IMR-90 (cell line): ENCODE data around the gene MRPL20. TPM values are rescaled to one million over a fixed set of nuclear protein-coding genes. Genes with fewer than 3 reads are reported as not detected.

Experiments
- ATAC-seq: fragments of 200-7000 bp; cut with Tn5 transposase; 2 replicates; pipeline ENCODE4 v1.9.1; 2020; ENCODE audit warnings: low read depth, mild to moderate bottlenecking, moderate library complexity
- BruUV-seq: library from RNA; stranded (reverse); fragments of 400-500 nt; replicated peaks from 2 replicates; lab custom pipeline; 2021; lab: Mats Ljungman, UMichigan
- CTCF ChIA-PET: fragments of 300-600 bp; formaldehyde crosslinking; extraction: SDS; loops from one replicate; lab custom pipeline; 2021; ENCODE audit warnings: antibody characterized with exemption; lab: Yijun Ruan, JAX
- POLR2A ChIA-PET: fragments of 300-600 bp; sonication (Branson Sonifier 250); formaldehyde crosslinking; loops from one replicate; lab custom pipeline; 2022; ENCODE audit warnings: antibody characterized with exemption; ENCODE audit not compliant: unreplicated experiment; lab: Charles Lee
- DNase-seq: peaks from one replicate; pipeline ENCODE4 v3.0.0; 2013
- H2AFZ ChIP-seq: replicated peaks from 2 replicates; pipeline ENCODE3; 2013; ENCODE audit warnings: low read length, mild to moderate bottlenecking; ENCODE audit not compliant: poor library complexity
- H2AK5ac ChIP-seq: 2 replicates; pipeline ENCODE4 v1.6.1; 2013; ENCODE audit warnings: low read depth, low read length, inconsistent platforms
- H2AK9ac ChIP-seq: replicated peaks from 2 replicates; pipeline ENCODE3; 2013; ENCODE audit warnings: mild to moderate bottlenecking, low read depth, low read length, moderate library complexity; ENCODE audit not compliant: poor library complexity
- H2BK120ac ChIP-seq: 2 replicates; pipeline ENCODE4 v1.6.1; 2013; ENCODE audit warnings: low read depth, low read length, inconsistent platforms
- H2BK15ac ChIP-seq: 3 replicates; pipeline ENCODE4 v1.6.1; 2013; ENCODE audit warnings: low read depth, low read length, inconsistent platforms
- H2BK20ac ChIP-seq: 2 replicates; pipeline ENCODE4 v1.6.1; 2013; ENCODE audit warnings: low read depth, mild to moderate bottlenecking, inconsistent platforms, low read length, moderate library complexity
- H2BK5ac ChIP-seq: 2 replicates; pipeline ENCODE4 v1.6.1; 2013; ENCODE audit warnings: mild to moderate bottlenecking, low read depth, low read length, inconsistent platforms; ENCODE audit not compliant: poor library complexity, severe bottlenecking
- H3K14ac ChIP-seq: replicated peaks from 2 replicates; pipeline ENCODE4 v1.6.1; 2013; ENCODE audit warnings: low read depth, low read length, inconsistent platforms
- H3K18ac ChIP-seq: 2 replicates; pipeline ENCODE4 v1.6.1; 2013; ENCODE audit warnings: low read depth, low read length, control low read depth
- H3K23ac ChIP-seq: 2 replicates; pipeline ENCODE4 v1.6.1; 2013; ENCODE audit warnings: low read depth, low read length, inconsistent platforms
- H3K27ac ChIP-seq: 2 replicates; pipeline ENCODE4 v1.5.1; 2013; ENCODE audit warnings: mild to moderate bottlenecking, control low read depth, low read length; ENCODE audit not compliant: insufficient read depth
- H3K27me3 ChIP-seq: 2 replicates; pipeline ENCODE4 v1.6.1; 2013; ENCODE audit warnings: low read length; ENCODE audit not compliant: control insufficient read depth, insufficient read depth
- H3K36me3 ChIP-seq: 2 replicates; pipeline ENCODE4 v1.6.1; 2013; ENCODE audit warnings: low read length, mixed read lengths; ENCODE audit not compliant: control insufficient read depth, insufficient read depth
- H3K4ac ChIP-seq: 2 replicates; pipeline ENCODE4 v1.6.1; 2013; ENCODE audit warnings: low read depth, low read length, inconsistent platforms
- H3K4me1 ChIP-seq: 2 replicates; pipeline ENCODE4 v1.6.1; 2013; ENCODE audit warnings: low read length, mixed read lengths; ENCODE audit not compliant: control insufficient read depth, insufficient read depth
- H3K4me2 ChIP-seq: 2 replicates; pipeline ENCODE4 v1.6.1; 2013; ENCODE audit warnings: low read depth, mild to moderate bottlenecking, control low read depth, low read length, moderate library complexity
- H3K4me3 ChIP-seq: 2 replicates; pipeline ENCODE4 v1.5.1; 2013; ENCODE audit warnings: low read depth, mild to moderate bottlenecking, control low read depth, low read length, moderate library complexity; ENCODE audit not compliant: insufficient read depth
- H3K56ac ChIP-seq: 2 replicates; pipeline ENCODE4 v1.6.1; 2013; ENCODE audit warnings: low read length, inconsistent platforms; ENCODE audit not compliant: insufficient read depth; ENCODE audit errors: extremely low read depth
- H3K79me1 ChIP-seq, 2 experiments: 2 replicates each; pipeline ENCODE4 v1.6.1; 2013; ENCODE audit warnings: low read length in 2 of 2, inconsistent platforms in 1 of 2, low read depth in 1 of 2
- H3K9ac ChIP-seq: 2 replicates; pipeline ENCODE4 v1.6.1; 2013; ENCODE audit warnings: low read depth, low read length, control low read depth
- H3K9me1 ChIP-seq: 2 replicates; pipeline ENCODE4 v1.6.1; 2013; ENCODE audit warnings: low read length, inconsistent platforms; ENCODE audit not compliant: insufficient read depth
- H3K9me3 ChIP-seq: 2 replicates; pipeline ENCODE4 v1.6.1; 2013; ENCODE audit warnings: low read length; ENCODE audit not compliant: control insufficient read depth, insufficient read depth
- H4K20me1 ChIP-seq: 2 replicates; pipeline ENCODE4 v1.6.1; 2013; ENCODE audit warnings: low read length, inconsistent platforms; ENCODE audit not compliant: insufficient read depth
- H4K5ac ChIP-seq: 2 replicates; pipeline ENCODE4 v1.6.1; 2013; ENCODE audit warnings: mild to moderate bottlenecking, low read depth, low read length, control low read depth
- H4K8ac ChIP-seq, 2 experiments: 2 replicates each; pipeline ENCODE4 v1.6.1; 2013; ENCODE audit warnings: low read depth in 2 of 2, low read length in 2 of 2, control low read depth in 1 of 2, inconsistent platforms in 1 of 2
- H4K91ac ChIP-seq: 2 replicates; pipeline ENCODE4 v1.6.1; 2013; ENCODE audit warnings: low read depth, low read length, inconsistent platforms; ENCODE audit not compliant: insufficient read depth
- BHLHE40 ChIP-seq: fragments of 150-350 bp; IDR thresholded peaks from 2 replicates; pipeline ENCODE4 v1.6.1; 2016; ENCODE audit warnings: mild to moderate bottlenecking, low read depth, low read length
- CEBPB ChIP-seq: IDR thresholded peaks from 2 replicates; pipeline ENCODE4 v1.6.1; 2012; ENCODE audit warnings: low read depth, low read length, improper control_type of control experiment
- CHD1 ChIP-seq: IDR thresholded peaks from 2 replicates; pipeline ENCODE4 v1.6.1; 2012; ENCODE audit warnings: low read depth, low read length, improper control_type of control experiment
- CTCF ChIP-seq: conservative IDR thresholded peaks from 2 replicates; pipeline ENCODE4 v1.5.1; 2012; ENCODE audit warnings: mild to moderate bottlenecking, low read depth, low read length, improper control_type of control experiment
- ELK1 ChIP-seq: fragments of 150-350 bp; IDR thresholded peaks from 2 replicates; pipeline ENCODE4 v1.6.1; 2016; ENCODE audit warnings: low read depth, mild to moderate bottlenecking, low read length, moderate library complexity, borderline replicate concordance
- FOS ChIP-seq: fragments of 150-350 bp; IDR thresholded peaks from 2 replicates; pipeline ENCODE4 v1.6.1; 2016; ENCODE audit warnings: low read depth, low read length
- MAZ ChIP-seq: IDR thresholded peaks from 2 replicates; pipeline ENCODE4 v1.6.1; 2012; ENCODE audit warnings: low read depth, mild to moderate bottlenecking, low read length, improper control_type of control experiment, moderate library complexity, borderline replicate concordance
- MXI1 ChIP-seq: IDR thresholded peaks from 2 replicates; pipeline ENCODE4 v1.6.1; 2012; ENCODE audit warnings: low read depth, mild to moderate bottlenecking, low read length, moderate library complexity, borderline replicate concordance
- NFE2L2 ChIP-seq: fragments of 150-350 bp; IDR thresholded peaks from 2 replicates; pipeline ENCODE4 v1.6.1; 2016; ENCODE audit warnings: low read depth, mild to moderate bottlenecking, low read length
- POLR2A ChIP-seq: IDR thresholded peaks from 2 replicates; pipeline ENCODE4 v1.6.1; 2012; ENCODE audit warnings: mild to moderate bottlenecking, low read depth, low read length
- RAD21 ChIP-seq: IDR thresholded peaks from 2 replicates; pipeline ENCODE4 v1.6.1; 2012; ENCODE audit warnings: low read length, improper control_type of control experiment
- RCOR1 ChIP-seq: IDR thresholded peaks from 2 replicates; pipeline ENCODE4 v1.6.1; 2012; ENCODE audit warnings: mild to moderate bottlenecking, low read length, improper control_type of control experiment; ENCODE audit not compliant: insufficient replicate concordance
- RFX5 ChIP-seq: IDR thresholded peaks from 2 replicates; pipeline ENCODE4 v1.8.0; 2012; ENCODE audit warnings: low read depth, mild to moderate bottlenecking, low read length, moderate library complexity
- SMC3 ChIP-seq: fragments of 150-350 bp; IDR thresholded peaks from 2 replicates; pipeline ENCODE4 v1.6.1; 2016; ENCODE audit warnings: low read depth, mild to moderate bottlenecking, antibody characterized with exemption, low read length, moderate library complexity
- USF2 ChIP-seq: fragments of 150-350 bp; IDR thresholded peaks from 2 replicates; pipeline ENCODE4 v1.6.1; 2017; ENCODE audit warnings: mild to moderate bottlenecking, antibody characterized with exemption, low read length, low read depth
- WGBS, 2 experiments: methylation state at CpG; one replicate each; pipeline versions ENCODE4 v1.1.5 to v1.1.7; 2013; ENCODE audit warnings: missing lambda C conversion rate in 2 of 2; ENCODE audit not compliant: insufficient read length in 1 of 2; ENCODE audit errors: extremely low coverage in 2 of 2; 5-methylcytosine and 5-hydroxymethylcytosine counted together
- dilution Hi-C: fragments of 300-500 bp; cut with HindIII; formaldehyde crosslinking; loops from one replicate; pipeline ENCODE4 v1.14.3; 2018; ENCODE audit warnings: low sequenced_read_pairs; ENCODE audit not compliant: unreplicated experiment
- in situ Hi-C: fragments of 300-500 bp; cut with MboI; formaldehyde crosslinking; loops from 3 replicates; pipeline ENCODE4 v1.14.3; 2019; ENCODE audit warnings: low sequenced_read_pairs, inconsistent platforms, mixed read lengths
- intact Hi-C: fragments of 100-400 bp; cut with micrococcal nuclease; formaldehyde crosslinking; loops from 2 replicates; pipeline ENCODE4 v1.10.0; 2022
- polyA plus RNA-seq, 3 experiments: library from polyadenylated mRNA; depleted of rRNA; stranded (reverse); fragments of >200 nt; gene quantifications; 2 replicates each; pipeline ENCODE4 v1.2.3, GENCODE V29; 2012; ENCODE audit warnings: low replicate concordance in 1 of 3
- total RNA-seq: library from RNA; depleted of rRNA; stranded (reverse); fragments of >200 nt; gene quantifications from 2 replicates; pipeline ENCODE4 v1.2.3, GENCODE V29; 2012

The MRPL20 gene
- total and polyA plus RNA-seq, 2 of the 4 experiments (the other 2 are of a cell fraction): 141 to 157 TPM

GRCh38 chr1:1376551-1377226 is 30.4 kb downstream of the MRPL20 start:
- Histone ChIP-seq H4K8ac (peak overlapping the region; percentile 76 to 97; a peak in 2 of 4 replicates), H3K9me1 (0 out of 2 replicates have a peak, but pooled peaks cover 5% of the 10 kb centered on the region), H3K18ac (no peak overlapping the region), H3K9ac (no peak overlapping the region), H3K27me3 (no peaks in the 10 kb centered on the region), H3K4me3 (no peak overlapping the region), H3K27ac (no peak overlapping the region), H3K56ac (no peak overlapping the region), H3K4me2 (no peak overlapping the region), H4K91ac (no peak overlapping the region), H2AFZ (no peak overlapping the region), H2AK5ac (peak overlapping the region; percentile 96; the same call in 1 of the 2 replicates), H2BK5ac (no peak overlapping the region), H3K23ac (no peak overlapping the region), H4K20me1 (peaks cover 10% of the 10 kb centered on the region; the same call in 1 of the 2 replicates), H2BK15ac (no peak overlapping the region), H3K14ac (no peak overlapping the region), H3K36me3 (peaks cover 11% of the 10 kb centered on the region), H2BK20ac (no peak overlapping the region), H3K9me3 (no peaks in the 10 kb centered on the region), H2AK9ac (no peak overlapping the region), H3K79me1 (peaks cover 3 to 40% of the 10 kb centered on the region in 2 experiments; a peak in 3 of 4 replicates), H2BK120ac (no peak overlapping the region), H4K5ac (0 out of 2 replicates have a peak overlapping the region, but pooled peaks have one; percentile 19), H3K4ac (no peak overlapping the region), H3K4me1 (peaks cover 10% of the 10 kb centered on the region)
- ChIA-PET POLR2A (no interaction called here), CTCF (no interaction called here)
- 100% methylated on average over 1 of the region's 10 CpGs; no CpG with 5 or more reads in 1 of the 2 experiments for WGBS, 2 experiments
- no TSS peak for BruUV-seq
- in situ Hi-C loops (no loop called here), dilution Hi-C loops (no loop called here), intact Hi-C loops (no loop called here)
- no peak for DNase-seq
- ATAC-seq: no peak
- no peak for TF ChIP-seq BHLHE40
- TF ChIP-seq FOS: no peak
- TF ChIP-seq RAD21: no peak
- TF ChIP-seq MAZ: no peak
- TF ChIP-seq NFE2L2: no peak
- no peak for TF ChIP-seq USF2
- no peak for TF ChIP-seq CTCF
- no peak for TF ChIP-seq CEBPB
- no peak for TF ChIP-seq ELK1
- no peak for TF ChIP-seq RCOR1
- no peak for TF ChIP-seq SMC3
- no peak for TF ChIP-seq POLR2A
- TF ChIP-seq RFX5: no peak
- TF ChIP-seq CHD1: no peak
- no peak for TF ChIP-seq MXI1
